Measurements from ENCODE around the gene GAS1.
A peak's percentile ranks its signal among the peaks of the same experiment; 100 is the strongest.

GAS1 gene

DNA sequence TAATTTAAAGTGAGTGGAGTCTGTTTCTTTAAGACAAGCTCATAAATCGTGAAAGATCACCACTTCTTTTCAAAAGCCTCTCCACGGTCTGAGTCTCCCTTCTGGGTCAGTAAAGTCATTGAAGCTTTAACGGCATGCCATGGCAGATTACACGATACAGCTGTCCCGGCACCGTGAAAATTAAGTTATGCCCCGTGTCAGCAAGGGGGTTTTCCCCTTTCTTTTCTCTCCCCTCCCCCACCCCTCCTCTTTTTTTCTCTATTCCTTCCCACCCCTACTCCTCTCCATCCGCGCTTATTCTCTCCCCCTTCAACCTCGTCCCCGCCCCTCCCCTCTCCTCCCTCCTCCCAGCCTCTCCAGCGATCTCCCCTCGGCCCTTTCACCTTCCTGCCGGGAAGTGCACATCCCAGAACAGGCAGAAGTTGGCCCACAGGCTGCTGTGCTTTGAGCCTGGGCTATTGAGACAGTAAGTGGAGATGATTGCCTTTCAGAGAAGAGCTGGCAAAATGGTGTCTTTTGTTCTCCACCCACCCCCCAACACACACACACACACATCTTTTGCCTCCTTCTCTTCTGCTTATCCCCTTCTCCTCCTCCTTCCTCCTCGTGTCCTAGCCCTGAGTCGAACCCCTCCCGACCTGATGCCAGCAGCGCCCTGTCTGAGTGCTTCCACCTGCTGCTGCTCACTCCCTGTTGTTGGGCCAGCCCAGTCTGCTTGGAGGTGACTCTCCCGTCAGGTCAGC, 44.1 kb downstream of the GAS1 start:
- Histone ChIP-seq H2BK5ac (ENCODE audit: low read length) (no peak overlapping the region), H3K79me1 (ENCODE audit: low read length) (no peaks in the 10 kb centered on the region), H3K4me1 (ENCODE audit: control insufficient read depth, low read depth, low read length) (peaks cover 3% of the 10 kb centered on the region), H3K79me2 (ENCODE audit: control insufficient read depth, insufficient read depth, low read length) (no peaks in the 10 kb centered on the region), H4K8ac (ENCODE audit: low read depth, low read length) (no peak overlapping the region), H2BK15ac (replicated peaks; ENCODE audit: low read depth) (no peak overlapping the region), H2BK120ac (ENCODE audit: low read depth, low read length) (no peak overlapping the region), H2AK5ac (ENCODE audit: low read length) (no peak overlapping the region), H3K18ac (ENCODE audit: low read length) (no peak overlapping the region), H3K23ac (ENCODE audit: low read length) (no peak overlapping the region), H3K56ac (ENCODE audit: low read length) (peak overlapping the region; percentile 58), H3K27ac (ENCODE audit: low read depth, low read length) (no peak overlapping the region), H3K4me2 (ENCODE audit: low read length) (peak overlapping the region; percentile 77), H3K9ac (ENCODE audit: low read length) (peak overlapping the region; percentile 50), H3K36me3 (ENCODE audit: control insufficient read depth, insufficient read depth, low read length) (no peaks in the 10 kb centered on the region), H3K27me3 (ENCODE audit: insufficient read depth, low read length, poor library complexity) (no peaks in the 10 kb centered on the region), H3K4ac (ENCODE audit: low read depth, low read length) (no peak overlapping the region), H4K5ac (ENCODE audit: low read length) (no peak overlapping the region), H3K4me3 (ENCODE audit: low read length) (peak overlapping the region; percentile 54)
- WGBS (ENCODE audit: extremely low coverage, insufficient coverage, low lambda C conversion rate) = no CpG with 5 or more reads among the region's 19 CpGs
- peak; percentile 60 for DNase-seq

GRCh38 chr9:86902586-86902985, 44.7 kb downstream of the GAS1 start:
- Histone ChIP-seq H2AK5ac (ENCODE audit: low read length) (no peak overlapping the region), H3K79me2 (ENCODE audit: control insufficient read depth, insufficient read depth, low read length) (no peaks in the 10 kb centered on the region), H3K9ac (ENCODE audit: low read length) (peak overlapping the region; percentile 50), H4K8ac (ENCODE audit: low read depth, low read length) (no peak overlapping the region), H3K4ac (ENCODE audit: low read depth, low read length) (no peak overlapping the region), H3K4me1 (ENCODE audit: control insufficient read depth, low read depth, low read length) (peaks cover 3% of the 10 kb centered on the region), H2BK120ac (ENCODE audit: low read depth, low read length) (no peak overlapping the region), H2BK5ac (ENCODE audit: low read length) (no peak overlapping the region), H3K18ac (ENCODE audit: low read length) (no peak overlapping the region), H3K23ac (ENCODE audit: low read length) (no peak overlapping the region), H3K56ac (ENCODE audit: low read length) (peak overlapping the region; percentile 67), H4K5ac (ENCODE audit: low read length) (no peak overlapping the region), H3K27ac (ENCODE audit: low read depth, low read length) (no peak overlapping the region), H3K79me1 (ENCODE audit: low read length) (no peaks in the 10 kb centered on the region), H3K4me3 (ENCODE audit: low read length) (peak overlapping the region; percentile 54), H3K36me3 (ENCODE audit: control insufficient read depth, insufficient read depth, low read length) (no peaks in the 10 kb centered on the region), H3K4me2 (ENCODE audit: low read length) (peak overlapping the region; percentile 77), H3K27me3 (ENCODE audit: insufficient read depth, low read length, poor library complexity) (no peaks in the 10 kb centered on the region), H2BK15ac (replicated peaks; ENCODE audit: low read depth) (no peak overlapping the region)
- WGBS (ENCODE audit: extremely low coverage, insufficient coverage, low lambda C conversion rate) = no CpG with 5 or more reads among the region's 21 CpGs
- DNase-seq = peak; percentile 24

GRCh38 chr9:86902176-86902575, 45.1 kb downstream of the GAS1 start:
- no peaks in the 10 kb centered on the region for H3K36me3 ChIP-seq (ENCODE audit: control insufficient read depth, insufficient read depth, low read length)
- no peak overlapping the region for H2BK120ac ChIP-seq (ENCODE audit: low read depth, low read length)
- no peaks in the 10 kb centered on the region for H3K79me2 ChIP-seq (ENCODE audit: control insufficient read depth, insufficient read depth, low read length)
- no peak overlapping the region for H3K18ac ChIP-seq (ENCODE audit: low read length)
- peaks cover 3% of the 10 kb centered on the region for H3K4me1 ChIP-seq (ENCODE audit: control insufficient read depth, low read depth, low read length)
- H2AK5ac ChIP-seq (ENCODE audit: low read length) = no peak overlapping the region
- H3K23ac ChIP-seq (ENCODE audit: low read length) = no peak overlapping the region
- no peak overlapping the region for H3K4me3 ChIP-seq (ENCODE audit: low read length)
- H3K56ac ChIP-seq (ENCODE audit: low read length) = peak overlapping the region; percentile 67
- no CpG with 5 or more reads among the region's 8 CpGs for WGBS (ENCODE audit: extremely low coverage, insufficient coverage, low lambda C conversion rate)
- DNase-seq = no peak
- H2BK15ac ChIP-seq (replicated peaks; ENCODE audit: low read depth) = no peak overlapping the region
- H4K8ac ChIP-seq (ENCODE audit: low read depth, low read length) = no peak overlapping the region
- H2BK5ac ChIP-seq (ENCODE audit: low read length) = no peak overlapping the region
- no peak overlapping the region for H3K4ac ChIP-seq (ENCODE audit: low read depth, low read length)
- H4K5ac ChIP-seq (ENCODE audit: low read length) = no peak overlapping the region
- no peaks in the 10 kb centered on the region for H3K27me3 ChIP-seq (ENCODE audit: insufficient read depth, low read length, poor library complexity)
- no peak overlapping the region for H3K27ac ChIP-seq (ENCODE audit: low read depth, low read length)
- H3K79me1 ChIP-seq (ENCODE audit: low read length) = no peaks in the 10 kb centered on the region
- H3K4me2 ChIP-seq (ENCODE audit: low read length) = peak overlapping the region; percentile 77
- no peak overlapping the region for H3K9ac ChIP-seq (ENCODE audit: low read length)

- Histone ChIP-seq H2BK5ac (ENCODE audit: low read length) (no peak overlapping the region), H3K27me3 (ENCODE audit: insufficient read depth, low read length, poor library complexity) (no peaks in the 10 kb centered on the region)
- WGBS (ENCODE audit: extremely low coverage, insufficient coverage, low lambda C conversion rate) = no CpG with 5 or more reads among the region's 3 CpGs
These were observed 45.8 kb downstream of the GAS1 start for GRCh38 chr9:86901511-86901910.

More at GRCh38 chr9:86901511-86901910, 45.8 kb downstream of the GAS1 start:
- no peak for DNase-seq
- H3K4ac ChIP-seq (ENCODE audit: low read depth, low read length) = no peak overlapping the region
- H3K4me3 ChIP-seq (ENCODE audit: low read length) = no peak overlapping the region
- H2AK5ac ChIP-seq (ENCODE audit: low read length) = no peak overlapping the region
- no peaks in the 10 kb centered on the region for H3K79me2 ChIP-seq (ENCODE audit: control insufficient read depth, insufficient read depth, low read length)
- H4K8ac ChIP-seq (ENCODE audit: low read depth, low read length) = no peak overlapping the region
- H4K5ac ChIP-seq (ENCODE audit: low read length) = no peak overlapping the region
- no peaks in the 10 kb centered on the region for H3K79me1 ChIP-seq (ENCODE audit: low read length)
- no peak overlapping the region for H3K23ac ChIP-seq (ENCODE audit: low read length)
- H3K4me1 ChIP-seq (ENCODE audit: control insufficient read depth, low read depth, low read length) = peaks cover 3% of the 10 kb centered on the region
- no peak overlapping the region for H2BK120ac ChIP-seq (ENCODE audit: low read depth, low read length)
- no peak overlapping the region for H3K18ac ChIP-seq (ENCODE audit: low read length)
- H3K36me3 ChIP-seq (ENCODE audit: control insufficient read depth, insufficient read depth, low read length) = no peaks in the 10 kb centered on the region
- no peak overlapping the region for H2BK15ac ChIP-seq (replicated peaks; ENCODE audit: low read depth)
- no peak overlapping the region for H3K4me2 ChIP-seq (ENCODE audit: low read length)
- H3K9ac ChIP-seq (ENCODE audit: low read length) = no peak overlapping the region
- H3K56ac ChIP-seq (ENCODE audit: low read length) = no peak overlapping the region
- H3K27ac ChIP-seq (ENCODE audit: low read depth, low read length) = no peak overlapping the region

All from mesendoderm (in vitro differentiated cells).